Coronary artery (tissue), 2 donors: Measurements from ENCODE around the gene EXOC3L4.

Source experiments
- DNase-seq: peaks from one replicate; pipeline ENCODE4 v3.0.0-alpha.2; 2017; ENCODE audit warnings: low spot score
- H3K27ac ChIP-seq, 2 donors: fragments of 200-600 bp; sonication (generic); one replicate each; pipeline ENCODE4 v1.5.1; 2016 to 2019
- H3K4me3 ChIP-seq: fragments of 200-600 bp; sonication (generic); 2 replicates; pipeline ENCODE4 v1.5.1; 2016; ENCODE audit warnings: mild to moderate bottlenecking, moderate library complexity
- CTCF ChIP-seq: fragments of 200-600 bp; sonication (generic); IDR thresholded peaks from one replicate; pipeline ENCODE4 v1.5.1; 2019; ENCODE audit warnings: antibody characterized with exemption

EXOC3L4 gene

GRCh38 chr14:103104389-103104653 lies 9.8 kb downstream of the EXOC3L4 start:
- Histone ChIP-seq H3K4me3 (peak overlapping the region; percentile 54), H3K27ac (no peak overlapping the region)
- DNase-seq: no peak
- no peak for TF ChIP-seq CTCF

GRCh38 chr14:103104654-103105452 lies 10.3 kb downstream of the EXOC3L4 start:
- Histone ChIP-seq H3K4me3 (peak overlapping the region; percentile 54), H3K27ac (no peak overlapping the region)
- no peak for DNase-seq
- TF ChIP-seq CTCF: peak; percentile 96

GRCh38 chr14:103105580-103106150 lies 11.1 kb downstream of the EXOC3L4 start:
- Histone ChIP-seq H3K27ac (no peak overlapping the region), H3K4me3 (no peak overlapping the region)
- TF ChIP-seq CTCF: no peak
- DNase-seq: no peak

GRCh38 chr14:103107455-103107854 lies 12.9 kb downstream of the EXOC3L4 start:
- no peak for TF ChIP-seq CTCF
- Histone ChIP-seq H3K4me3 (no peak overlapping the region), H3K27ac (no peak overlapping the region)
- no peak for DNase-seq

- no peak for TF ChIP-seq CTCF
- Histone ChIP-seq H3K4me3 (no peak overlapping the region), H3K27ac (no peak overlapping the region)
- no peak for DNase-seq
Observed at GRCh38 chr14:103107941-103108748, 13.6 kb downstream of the EXOC3L4 start.

- no peak overlapping the region for H3K27ac ChIP-seq
- no peak overlapping the region for H3K4me3 ChIP-seq
- no peak for TF ChIP-seq CTCF
- DNase-seq: no peak
Observed at GRCh38 chr14:103108749-103109207, 14.3 kb downstream of the EXOC3L4 start.
